ENCODE data around the gene C11orf91.
"Not testable (repeated sequence)": the region's sequence is repeated elsewhere in the genome, so short reads cannot be mapped to it uniquely, and the experiment has no call there.

C11orf91 gene

GRCh38 chr11:33709466-33709865, 8.8 kb upstream of the C11orf91 start:
- peaks cover 15% of the 10 kb centered on the region for H3K4me1 Mint-ChIP-seq (ENCODE audit: low read depth)
- no peaks in the 10 kb centered on the region for H3K27me3 Mint-ChIP-seq (ENCODE audit: low read depth)
- peaks cover 41% of the 10 kb centered on the region for H3K36me3 Mint-ChIP-seq (ENCODE audit: low read depth)
- no peak overlapping the region for H3K27ac Mint-ChIP-seq
- no peaks in the 10 kb centered on the region for H3K9me3 Mint-ChIP-seq
- no peak overlapping the region for H3K4me3 Mint-ChIP-seq

DNA sequence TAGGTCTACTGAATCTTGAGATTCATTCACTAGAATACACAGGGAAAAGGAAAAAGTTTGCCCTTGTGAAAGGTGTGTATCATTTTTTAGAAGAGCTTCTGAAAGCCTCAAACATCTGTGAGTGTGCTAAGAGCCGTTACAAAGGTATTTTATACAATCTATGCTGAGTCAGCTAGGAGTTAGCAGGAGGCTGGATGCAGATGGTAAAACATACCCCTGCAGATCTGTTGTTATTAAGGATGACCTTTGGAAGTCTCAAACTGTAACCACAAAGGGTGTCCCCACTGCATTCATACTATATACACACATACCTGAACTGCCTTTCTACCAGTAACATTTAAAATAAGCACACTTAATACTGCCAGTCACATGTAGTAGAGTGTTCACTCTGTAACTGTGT, 8.4 kb upstream of the C11orf91 start:
- H3K27me3 Mint-ChIP-seq (ENCODE audit: low read depth): no peaks in the 10 kb centered on the region
- H3K27ac Mint-ChIP-seq: no peak overlapping the region
- H3K9me3 Mint-ChIP-seq: no peaks in the 10 kb centered on the region
- H3K4me3 Mint-ChIP-seq: no peak overlapping the region
- H3K36me3 Mint-ChIP-seq (ENCODE audit: low read depth): peaks cover 38% of the 10 kb centered on the region
- peaks cover 15% of the 10 kb centered on the region for H3K4me1 Mint-ChIP-seq (ENCODE audit: low read depth)

DNA sequence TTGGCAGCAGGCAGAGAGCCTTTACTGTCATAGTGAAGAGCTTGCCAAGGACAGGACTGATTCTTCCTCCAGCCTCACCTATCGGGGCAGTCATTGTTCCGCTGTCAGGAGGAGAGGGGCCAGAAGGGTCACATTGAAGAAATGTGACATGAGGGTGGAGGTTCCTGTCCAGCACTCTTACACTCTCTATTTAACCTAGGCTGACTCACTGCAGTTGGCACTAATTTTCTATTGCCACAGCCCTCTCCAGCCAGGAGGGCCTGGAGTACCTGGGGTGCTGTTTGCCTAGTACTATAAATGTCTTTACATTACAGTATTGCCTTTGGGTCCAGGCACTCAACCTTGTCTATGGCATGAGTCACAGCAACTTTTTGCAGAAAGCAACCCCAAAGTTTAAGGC, 7.2 kb upstream of the C11orf91 start:
- H3K4me1 Mint-ChIP-seq (ENCODE audit: low read depth): peaks cover 15% of the 10 kb centered on the region
- H3K27me3 Mint-ChIP-seq (ENCODE audit: low read depth); H3K27ac Mint-ChIP-seq; H3K9me3 Mint-ChIP-seq; H3K4me3 Mint-ChIP-seq: not testable (repeated sequence)
- peaks cover 38% of the 10 kb centered on the region for H3K36me3 Mint-ChIP-seq (ENCODE audit: low read depth)

- peaks cover 35% of the 10 kb centered on the region for H3K36me3 Mint-ChIP-seq (ENCODE audit: low read depth)
- H3K27ac Mint-ChIP-seq: peak overlapping the region; percentile 89
- H3K27me3 Mint-ChIP-seq (ENCODE audit: low read depth): no peaks in the 10 kb centered on the region
- no peaks in the 10 kb centered on the region for H3K9me3 Mint-ChIP-seq
- no peak overlapping the region for H3K4me3 Mint-ChIP-seq
- H3K4me1 Mint-ChIP-seq (ENCODE audit: low read depth): peaks cover 21% of the 10 kb centered on the region
Measured at GRCh38 chr11:33706966-33707365, 6.3 kb upstream of the C11orf91 start.

DNA sequence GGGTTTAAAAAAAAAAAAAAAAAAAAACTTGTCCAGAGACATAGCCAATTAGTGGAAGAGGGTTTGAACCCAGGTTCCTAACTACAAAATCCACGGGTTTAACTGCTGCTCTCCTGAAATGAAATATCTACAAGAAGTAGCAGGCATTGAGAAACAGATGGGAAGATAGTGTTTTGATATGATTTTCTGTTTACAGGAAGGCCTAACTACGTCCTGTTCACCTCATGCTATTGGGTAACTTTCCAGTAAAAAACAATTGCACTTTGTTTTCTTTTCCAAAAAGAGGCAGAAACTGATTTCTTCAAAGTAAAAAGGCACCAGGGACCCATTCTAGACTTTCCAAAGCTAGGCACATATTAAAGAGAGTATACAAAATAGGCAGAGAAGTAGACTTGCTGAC, 5.9 kb upstream of the C11orf91 start:
- H3K9me3 Mint-ChIP-seq: no peaks in the 10 kb centered on the region
- H3K27me3 Mint-ChIP-seq (ENCODE audit: low read depth): no peaks in the 10 kb centered on the region
- H3K27ac Mint-ChIP-seq: peak overlapping the region; percentile 89
- H3K4me1 Mint-ChIP-seq (ENCODE audit: low read depth): peaks cover 22% of the 10 kb centered on the region
- peak overlapping the region; percentile 45 for H3K4me3 Mint-ChIP-seq
- peaks cover 32% of the 10 kb centered on the region for H3K36me3 Mint-ChIP-seq (ENCODE audit: low read depth)

DNA sequence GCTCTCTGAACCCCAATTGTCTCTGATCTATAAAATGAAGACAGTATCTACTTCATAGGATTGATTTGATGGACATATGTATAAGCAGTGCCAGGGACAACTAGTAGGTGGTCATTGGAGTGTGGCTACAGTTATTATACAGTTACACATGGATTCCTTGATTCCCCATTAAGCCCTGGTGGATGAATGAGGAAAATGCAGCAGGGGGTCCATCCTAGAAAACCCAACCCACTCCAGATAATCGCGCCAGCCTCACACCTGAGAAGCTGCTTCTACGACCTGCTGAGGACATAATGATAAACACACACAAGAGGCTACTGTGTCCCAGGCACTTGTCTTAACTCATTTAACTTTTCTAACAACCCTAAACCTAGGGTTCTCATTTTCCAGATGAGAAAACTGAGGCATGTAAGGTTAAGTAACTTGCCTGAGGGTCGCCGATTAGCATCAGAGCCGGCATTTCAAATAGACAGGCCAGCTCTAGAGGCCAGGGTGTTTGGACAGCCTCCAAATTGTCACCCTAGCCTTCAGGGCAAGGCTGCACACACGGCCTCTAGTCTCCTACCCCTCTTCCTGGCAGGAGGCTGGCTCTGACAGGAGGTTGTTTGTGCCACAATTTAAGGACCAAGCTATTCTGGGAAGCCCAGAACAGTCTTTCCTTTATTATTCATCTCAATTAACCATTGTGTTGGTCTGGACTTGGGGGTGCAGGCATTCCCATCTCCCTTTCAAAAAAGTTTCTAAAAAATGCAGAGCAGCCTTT, 3.8 kb upstream of the C11orf91 start:
- H3K36me3 Mint-ChIP-seq (ENCODE audit: low read depth): peaks cover 23% of the 10 kb centered on the region
- no peak overlapping the region for H3K27ac Mint-ChIP-seq
- no peaks in the 10 kb centered on the region for H3K9me3 Mint-ChIP-seq

DNA sequence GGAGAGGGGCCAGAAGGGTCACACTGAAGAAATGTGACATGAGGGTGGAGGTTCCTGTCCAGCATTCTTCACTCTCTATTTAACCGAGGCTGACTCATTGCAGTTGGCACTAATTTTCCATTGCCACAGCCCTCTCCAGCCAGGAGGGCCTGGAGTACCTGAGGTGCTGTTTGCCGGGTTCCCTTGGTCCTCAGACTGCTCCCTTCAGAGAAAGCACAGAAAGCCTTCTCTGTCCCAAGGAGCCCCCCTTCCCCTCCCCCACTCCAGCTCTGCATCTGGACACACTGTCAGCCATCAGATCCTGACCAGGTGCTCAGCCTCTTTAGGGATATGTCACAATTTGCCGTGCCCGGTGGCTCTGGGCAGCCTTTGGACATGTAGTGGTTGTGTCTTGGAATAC, 3.2 kb upstream of the C11orf91 start:
- H3K4me1 Mint-ChIP-seq (ENCODE audit: low read depth): peaks cover 37% of the 10 kb centered on the region
- H3K27me3 Mint-ChIP-seq (ENCODE audit: low read depth): no peaks in the 10 kb centered on the region
- H3K27ac Mint-ChIP-seq: no peak overlapping the region
- no peaks in the 10 kb centered on the region for H3K9me3 Mint-ChIP-seq
- H3K4me3 Mint-ChIP-seq: no peak overlapping the region
- H3K36me3 Mint-ChIP-seq (ENCODE audit: low read depth): peaks cover 17% of the 10 kb centered on the region

More for the DNA sequence above, 3.8 kb upstream of the C11orf91 start:
- H3K4me3 Mint-ChIP-seq: no peak overlapping the region
- peaks cover 36% of the 10 kb centered on the region for H3K4me1 Mint-ChIP-seq (ENCODE audit: low read depth)
- no peaks in the 10 kb centered on the region for H3K27me3 Mint-ChIP-seq (ENCODE audit: low read depth)

- Mint-ChIP-seq H3K27ac (no peak overlapping the region), H3K27me3 (ENCODE audit: low read depth) (peaks cover 3% of the 10 kb centered on the region), H3K4me1 (ENCODE audit: low read depth) (peaks cover 37% of the 10 kb centered on the region), H3K36me3 (ENCODE audit: low read depth) (peaks cover 12% of the 10 kb centered on the region), H3K9me3 (no peaks in the 10 kb centered on the region), H3K4me3 (no peak overlapping the region)
Measured at GRCh38 chr11:33703234-33703633, 2.6 kb upstream of the C11orf91 start.

GRCh38 chr11:33701302-33702230, 940 bp upstream of the C11orf91 start:
- Mint-ChIP-seq H3K4me1 (ENCODE audit: low read depth) (peaks cover 31% of the 10 kb centered on the region), H3K27me3 (ENCODE audit: low read depth) (peaks cover 17% of the 10 kb centered on the region), H3K4me3 (peak overlapping the region; percentile 88), H3K27ac (peak overlapping the region; percentile 88), H3K9me3 (no peaks in the 10 kb centered on the region), H3K36me3 (ENCODE audit: low read depth) (peaks cover 7% of the 10 kb centered on the region)

DNA sequence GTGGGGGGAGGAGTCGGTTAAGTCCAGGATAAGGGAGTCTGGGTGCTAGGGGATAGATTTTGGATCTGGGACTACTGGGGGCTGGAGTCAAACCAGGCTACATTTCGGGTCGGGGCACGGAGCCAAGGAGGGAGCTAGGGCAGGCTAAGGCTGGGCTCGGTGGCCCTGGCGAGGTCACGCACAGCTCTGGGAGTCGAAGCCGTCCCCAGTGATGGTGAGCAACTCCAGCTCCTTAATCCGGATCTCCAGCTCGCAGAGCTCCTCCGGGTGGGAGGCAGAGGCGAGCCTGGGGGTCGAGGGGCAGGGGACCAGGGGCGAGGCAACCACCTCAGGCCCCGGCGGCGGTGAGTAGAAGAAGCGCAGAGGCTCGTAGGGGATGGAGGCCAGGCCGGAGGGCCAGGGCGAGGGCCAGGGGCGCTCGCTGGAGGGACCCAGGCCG, 544 bp downstream of the C11orf91 start:
- Mint-ChIP-seq H3K4me3 (peak overlapping the region; percentile 80), H3K27ac (peak overlapping the region; percentile 69), H3K9me3 (no peaks in the 10 kb centered on the region), H3K36me3 (ENCODE audit: low read depth) (no peaks in the 10 kb centered on the region), H3K4me1 (ENCODE audit: low read depth) (peaks cover 25% of the 10 kb centered on the region), H3K27me3 (ENCODE audit: low read depth) (peaks cover 23% of the 10 kb centered on the region)

- Mint-ChIP-seq H3K36me3 (ENCODE audit: low read depth) (no peaks in the 10 kb centered on the region), H3K4me3 (peak overlapping the region; percentile 80), H3K27me3 (ENCODE audit: low read depth) (peaks cover 23% of the 10 kb centered on the region), H3K9me3 (no peaks in the 10 kb centered on the region), H3K27ac (peak overlapping the region; percentile 69), H3K4me1 (ENCODE audit: low read depth) (peaks cover 25% of the 10 kb centered on the region)
Measured at GRCh38 chr11:33699515-33700062, 1.0 kb downstream of the C11orf91 start.

DNA sequence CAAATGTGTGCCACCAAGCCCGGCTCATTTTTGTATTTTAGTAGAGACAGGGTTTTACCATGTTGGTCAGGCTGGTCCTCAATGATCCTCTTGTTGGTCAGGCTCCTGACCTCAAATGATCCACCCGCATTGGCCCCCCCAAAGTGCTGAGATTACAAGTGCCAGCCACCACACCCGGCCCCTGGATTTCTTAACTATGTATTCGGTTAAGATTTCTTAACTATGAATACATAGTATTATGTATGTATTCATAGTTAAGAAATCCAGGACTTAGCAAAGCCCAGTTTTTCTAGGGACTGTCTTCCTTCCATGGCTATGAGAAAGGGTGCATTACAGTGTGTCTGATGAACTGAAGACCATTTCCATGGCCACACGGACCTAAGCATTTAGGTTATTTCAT, 1.7 kb downstream of the C11orf91 start:
- H3K27me3 Mint-ChIP-seq (ENCODE audit: low read depth): peaks cover 23% of the 10 kb centered on the region
- H3K9me3 Mint-ChIP-seq: no peaks in the 10 kb centered on the region
- H3K4me1 Mint-ChIP-seq (ENCODE audit: low read depth): peaks cover 25% of the 10 kb centered on the region
- H3K36me3 Mint-ChIP-seq (ENCODE audit: low read depth): no peaks in the 10 kb centered on the region
- H3K4me3 Mint-ChIP-seq: no peak overlapping the region
- H3K27ac Mint-ChIP-seq: no peak overlapping the region

DNA sequence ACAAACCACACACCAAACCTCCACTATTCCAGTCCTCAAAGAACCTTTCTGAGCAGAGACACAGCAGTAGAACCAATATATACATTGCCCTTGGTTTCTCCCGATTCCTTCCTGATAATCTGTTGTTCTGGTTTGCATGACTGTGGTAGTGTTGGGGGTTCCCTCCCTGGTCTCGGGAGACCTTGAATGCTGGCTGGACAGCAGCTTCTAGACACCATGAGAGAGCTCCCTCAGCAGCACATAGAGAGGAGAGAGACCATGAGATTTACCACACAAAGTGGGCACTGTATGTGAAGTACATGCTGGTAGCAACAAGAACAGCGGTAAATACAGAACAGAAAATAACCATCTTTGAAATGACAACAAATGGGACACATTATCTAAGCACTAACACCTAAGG, 2.6 kb downstream of the C11orf91 start:
- no peaks in the 10 kb centered on the region for H3K9me3 Mint-ChIP-seq
- no peaks in the 10 kb centered on the region for H3K36me3 Mint-ChIP-seq (ENCODE audit: low read depth)

DNA sequence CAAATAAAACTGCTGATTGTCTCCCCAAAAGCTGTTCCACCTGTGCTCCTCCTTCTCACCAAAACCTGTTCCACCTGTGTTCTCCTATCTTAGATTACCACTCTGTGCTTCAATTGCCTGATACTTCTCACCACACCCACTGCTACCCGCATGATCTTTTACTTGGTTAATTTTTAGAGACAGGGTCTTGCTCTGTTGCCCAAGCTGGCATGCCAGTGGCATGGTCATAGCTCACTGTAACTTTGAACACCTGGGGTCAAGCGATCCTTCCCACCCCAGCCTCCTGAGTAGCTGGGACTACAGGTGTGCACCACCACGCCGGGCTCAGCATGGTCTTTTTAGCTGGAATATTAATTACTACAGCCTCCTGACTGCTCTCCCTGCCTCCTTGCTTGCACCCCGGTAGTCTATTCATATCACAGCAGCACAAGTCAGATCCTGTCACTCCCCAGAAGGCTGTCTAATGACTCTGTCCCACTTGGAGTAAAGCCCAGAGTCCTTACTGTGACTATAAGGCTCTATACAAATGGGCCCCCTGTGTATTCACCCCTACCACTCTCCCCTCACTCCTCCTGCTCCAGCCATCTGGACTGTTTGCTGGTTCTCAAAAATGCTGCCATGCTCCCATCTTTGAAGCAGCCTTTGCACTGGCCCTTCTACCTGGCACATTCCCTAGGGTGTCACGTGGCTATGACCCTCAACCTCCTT, 3.5 kb downstream of the C11orf91 start:
- Mint-ChIP-seq H3K4me1 (ENCODE audit: low read depth) (peaks cover 19% of the 10 kb centered on the region), H3K4me3 (no peak overlapping the region), H3K27me3 (ENCODE audit: low read depth) (peaks cover 28% of the 10 kb centered on the region), H3K27ac (no peak overlapping the region), H3K9me3 (no peaks in the 10 kb centered on the region), H3K36me3 (ENCODE audit: low read depth) (no peaks in the 10 kb centered on the region)

More for the DNA sequence above, 2.6 kb downstream of the C11orf91 start:
- H3K4me3 Mint-ChIP-seq: no peak overlapping the region
- peaks cover 28% of the 10 kb centered on the region for H3K27me3 Mint-ChIP-seq (ENCODE audit: low read depth)
- H3K4me1 Mint-ChIP-seq (ENCODE audit: low read depth): peaks cover 25% of the 10 kb centered on the region
- H3K27ac Mint-ChIP-seq: no peak overlapping the region

Data from T-helper 1 cell treated with Interleukin-12 subunit alpha and Interleukin-12 subunit beta and Interleukin-4 antibody, amounts not matched to agents 30 μg/mL and 1 μg/mL, for 36 hours (primary cell).